Keratinocyte (primary cell): ENCODE measurements around the gene CRIP3.

ENCODE experiments used
- EZH2 ChIP-seq: IDR thresholded peaks from one replicate; pipeline ENCODE4 v1.6.1; 2012; ENCODE audit warnings: inconsistent platforms, mild to moderate bottlenecking, low read length, moderate library complexity
- TF ChIP-seq, protein P1 (sequence below), 3 experiments: IDR thresholded peaks in 1 of 3; conservative IDR thresholded peaks in 1 of 3; optimal IDR thresholded peaks in 1 of 3; 2 replicates in 2 of 3; 3 replicates in 1 of 3; pipeline versions ENCODE3 to v1.5.1; 2011; ENCODE audit warnings: low read length in 3 of 3, mild to moderate bottlenecking in 3 of 3, moderate library complexity in 2 of 3, control low read depth in 1 of 3, inconsistent platforms in 1 of 3; ENCODE audit not compliant: insufficient read depth in 2 of 3; ENCODE audit errors: extremely low read depth in 1 of 3

DNA sequence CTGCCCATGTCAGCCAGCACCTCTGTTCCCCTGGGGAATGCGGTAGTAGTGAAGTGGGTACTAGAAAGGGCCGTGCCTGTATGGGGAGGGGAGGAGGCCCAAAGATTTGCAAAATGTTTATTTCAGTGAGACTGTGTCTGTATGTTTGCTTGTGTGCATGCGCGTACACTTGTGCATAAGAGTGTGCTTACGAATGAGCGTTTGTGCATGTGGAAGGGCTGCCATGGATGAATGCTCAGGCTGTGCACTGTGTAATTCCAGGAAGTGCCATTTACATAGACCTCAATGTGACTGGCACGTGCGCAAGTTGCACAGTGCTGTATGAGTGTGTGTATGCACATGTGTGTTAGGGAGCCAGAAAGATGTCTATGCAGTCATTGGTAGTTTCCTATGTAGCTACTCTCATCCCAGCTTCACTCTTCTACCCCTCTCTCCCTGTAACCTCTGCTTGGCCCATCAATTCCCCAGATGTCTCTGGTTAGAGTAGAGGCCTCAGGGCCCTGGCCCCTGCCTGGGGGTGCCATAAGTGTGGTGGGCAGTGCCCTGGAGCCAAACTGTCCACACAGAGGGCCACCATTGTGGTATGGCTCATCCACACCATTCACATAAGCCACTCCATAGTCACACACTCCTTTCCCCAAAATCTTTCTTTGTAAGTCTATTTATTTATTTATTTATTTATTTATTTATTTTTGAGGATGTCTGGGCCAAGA lies 37.4 kb downstream of the CRIP3 start:
- TF ChIP-seq, protein P1, sequence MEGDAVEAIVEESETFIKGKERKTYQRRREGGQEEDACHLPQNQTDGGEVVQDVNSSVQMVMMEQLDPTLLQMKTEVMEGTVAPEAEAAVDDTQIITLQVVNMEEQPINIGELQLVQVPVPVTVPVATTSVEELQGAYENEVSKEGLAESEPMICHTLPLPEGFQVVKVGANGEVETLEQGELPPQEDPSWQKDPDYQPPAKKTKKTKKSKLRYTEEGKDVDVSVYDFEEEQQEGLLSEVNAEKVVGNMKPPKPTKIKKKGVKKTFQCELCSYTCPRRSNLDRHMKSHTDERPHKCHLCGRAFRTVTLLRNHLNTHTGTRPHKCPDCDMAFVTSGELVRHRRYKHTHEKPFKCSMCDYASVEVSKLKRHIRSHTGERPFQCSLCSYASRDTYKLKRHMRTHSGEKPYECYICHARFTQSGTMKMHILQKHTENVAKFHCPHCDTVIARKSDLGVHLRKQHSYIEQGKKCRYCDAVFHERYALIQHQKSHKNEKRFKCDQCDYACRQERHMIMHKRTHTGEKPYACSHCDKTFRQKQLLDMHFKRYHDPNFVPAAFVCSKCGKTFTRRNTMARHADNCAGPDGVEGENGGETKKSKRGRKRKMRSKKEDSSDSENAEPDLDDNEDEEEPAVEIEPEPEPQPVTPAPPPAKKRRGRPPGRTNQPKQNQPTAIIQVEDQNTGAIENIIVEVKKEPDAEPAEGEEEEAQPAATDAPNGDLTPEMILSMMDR (optimal IDR thresholded peaks at IDR 0.05 in 1 of 3, IDR thresholded peaks at IDR 0.05 in 1 of 3, conservative IDR thresholded peaks at IDR 0.05 in 1 of 3; ENCODE audit: extremely low read depth in 1 of 3, insufficient read depth in 2 of 3, low read length in 3 of 3), result no peak
- TF ChIP-seq EZH2, result no peak
